Breast epithelium (tissue), 4 donors: ENCODE measurements around the gene SALL4. TPM values are rescaled to one million over a fixed set of nuclear protein-coding genes. Genes with fewer than 3 reads are reported as not detected.
"Not testable (repeated sequence)": the region's sequence is repeated elsewhere in the genome, so short reads cannot be mapped to it uniquely, and the experiment has no call there.

ENCODE experiments used
- DNase-seq, 2 donors: peaks; one replicate each; pipeline ENCODE4 v3.0.0-alpha.2; 2019; ENCODE audit warnings: low spot score in 2 of 2
- H3K27ac ChIP-seq, 2 donors: fragments of 200-600 bp; sonication (generic) in 1 of 2; one replicate each; pipeline ENCODE4 v1.5.1; 2016 to 2019; ENCODE audit warnings: mild to moderate bottlenecking in 1 of 2
- H3K27me3 ChIP-seq, 2 donors: fragments of 200-600 bp; sonication (generic) in 1 of 2; one replicate each; pipeline versions ENCODE4 v1.5.1 to v1.6.0; 2017 to 2019; ENCODE audit warnings: control low read depth in 1 of 2, mild to moderate bottlenecking in 1 of 2
- H3K36me3 ChIP-seq: fragments of 200-600 bp; one replicate; pipeline ENCODE4 v1.5.1; 2019
- H3K4me1 ChIP-seq, 2 donors: fragments of 200-600 bp; sonication (generic); one replicate each; pipeline ENCODE4 v1.5.1; 2016 to 2019; ENCODE audit warnings: control low read depth in 1 of 2
- H3K4me3 ChIP-seq, 3 donors: fragments of 200-600 bp; sonication (generic); 1 replicate in 2 of 3; 2 replicates in 1 of 3; pipeline ENCODE4 v1.5.1; 2016 to 2019; ENCODE audit warnings: mild to moderate bottlenecking in 3 of 3, moderate library complexity in 2 of 3
- H3K9me3 ChIP-seq, 2 donors: fragments of 200-600 bp; sonication (generic) in 1 of 2; one replicate each; pipeline ENCODE4 v1.5.1; 2016 to 2019; ENCODE audit warnings: control low read depth in 1 of 2
- POLR2A ChIP-seq: fragments of 450-650 bp; IDR thresholded peaks from one replicate; pipeline ENCODE4 v1.6.1; 2016; ENCODE audit warnings: antibody characterized with exemption, mild to moderate bottlenecking, moderate library complexity
- POLR2AphosphoS5 ChIP-seq, 3 donors: sonication (generic); formaldehyde crosslinking; IDR thresholded peaks; one replicate each; pipeline ENCODE4 v1.6.1; 2017; ENCODE audit warnings: antibody characterized with exemption in 3 of 3
- intact Hi-C: fragments of 100-400 bp; cut with DNase I; formaldehyde crosslinking; loops from one replicate; pipeline ENCODE4 v1.15.1; 2023; ENCODE audit warnings: low total_unique reads
- total RNA-seq, 3 donors: library from RNA; depleted of rRNA; stranded (reverse); fragments of >200 nt; gene quantifications; one replicate each; pipeline ENCODE4 v1.1.0, GENCODE V29; 2016
- TF ChIP-seq, protein P1 (sequence below), 3 donors: fragments of 450-650 bp; IDR thresholded peaks; one replicate each; pipeline ENCODE4 v1.5.1; 2016 to 2017; ENCODE audit warnings: antibody characterized with exemption in 3 of 3, mild to moderate bottlenecking in 3 of 3, moderate library complexity in 3 of 3

Gene SALL4
- total RNA-seq, 3 donors from 2014 or later: 0.29 to 0.33 (median 0.32) TPM

DNA sequence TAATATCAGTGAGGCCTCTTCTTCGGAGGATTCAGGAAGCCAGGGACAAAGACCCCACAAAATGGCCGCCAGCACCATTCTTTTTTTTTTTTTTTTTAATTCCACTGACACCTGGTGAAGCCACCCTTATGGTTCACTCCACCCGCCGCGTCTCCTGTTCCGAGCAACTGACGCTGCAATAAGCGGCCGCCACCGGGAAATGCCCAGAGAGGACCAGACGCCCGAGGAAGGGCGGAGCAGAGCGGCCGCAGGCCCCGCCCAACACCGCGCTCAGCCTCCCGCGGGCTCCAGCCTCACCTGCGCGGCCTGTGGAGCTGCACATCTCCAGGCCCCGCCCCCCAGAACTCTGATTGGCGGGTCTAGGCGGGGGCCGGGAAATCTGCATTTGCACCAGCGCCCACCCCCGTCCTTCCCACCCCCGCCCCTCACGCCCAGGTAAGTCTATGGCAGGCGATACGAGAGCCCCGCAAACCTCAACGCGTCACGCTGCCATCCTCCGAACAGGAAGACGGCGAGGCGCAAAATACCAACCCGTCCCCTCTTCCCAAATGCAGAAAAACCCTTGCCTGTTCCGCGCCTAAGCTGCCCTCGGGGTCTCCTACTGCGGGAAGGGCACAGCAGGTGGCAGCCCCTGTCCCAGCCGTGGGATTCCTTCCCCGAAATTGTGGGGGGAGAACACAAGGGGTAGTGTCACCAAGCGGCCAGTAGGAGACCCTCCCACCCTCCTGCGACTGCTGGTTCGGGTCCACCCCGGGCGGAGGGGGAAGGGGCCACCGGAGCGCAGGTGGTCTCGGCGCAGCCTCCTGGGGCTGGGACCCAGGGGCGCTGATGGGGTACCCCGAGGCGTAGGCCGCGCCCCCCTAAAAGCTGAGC is 35.1 kb downstream of the SALL4 start:
- intact Hi-C loops: no loop called here
- peak overlapping the region; percentile 74 to 87 (median 79) for H3K4me3 ChIP-seq
- peak; percentile 81 to 89 for DNase-seq

DNA sequence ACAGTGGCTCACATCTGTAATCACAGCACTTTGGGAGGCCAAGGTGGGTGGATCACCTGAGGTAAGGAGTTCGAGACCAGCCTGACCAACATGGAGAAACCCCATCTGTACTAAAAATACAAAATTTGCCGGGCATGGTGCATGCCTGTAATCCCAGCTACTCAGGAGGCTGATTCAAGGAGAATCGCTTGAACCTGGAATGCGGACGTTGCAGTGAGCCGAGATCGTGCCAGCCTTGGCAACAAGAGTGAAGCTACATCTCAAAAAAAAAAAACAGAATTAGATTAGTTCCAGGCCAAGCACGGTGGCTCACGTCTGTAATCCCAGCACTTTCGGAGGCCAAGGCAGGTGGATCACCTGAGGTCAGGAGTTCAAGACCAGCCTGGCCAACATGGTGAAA is 36.9 kb downstream of the SALL4 start:
- peak overlapping the region in 1 of 2 donors; percentile 46 for H3K27ac ChIP-seq
- H3K9me3 ChIP-seq, DNase-seq, H3K4me3 ChIP-seq, H3K27me3 ChIP-seq, intact Hi-C loops, H3K4me1 ChIP-seq, H3K36me3 ChIP-seq: not testable (repeated sequence)

More for the DNA sequence above, 35.1 kb downstream of the SALL4 start:
- H3K27ac ChIP-seq: peak overlapping the region; percentile 82 to 88
- TF ChIP-seq, protein P1, sequence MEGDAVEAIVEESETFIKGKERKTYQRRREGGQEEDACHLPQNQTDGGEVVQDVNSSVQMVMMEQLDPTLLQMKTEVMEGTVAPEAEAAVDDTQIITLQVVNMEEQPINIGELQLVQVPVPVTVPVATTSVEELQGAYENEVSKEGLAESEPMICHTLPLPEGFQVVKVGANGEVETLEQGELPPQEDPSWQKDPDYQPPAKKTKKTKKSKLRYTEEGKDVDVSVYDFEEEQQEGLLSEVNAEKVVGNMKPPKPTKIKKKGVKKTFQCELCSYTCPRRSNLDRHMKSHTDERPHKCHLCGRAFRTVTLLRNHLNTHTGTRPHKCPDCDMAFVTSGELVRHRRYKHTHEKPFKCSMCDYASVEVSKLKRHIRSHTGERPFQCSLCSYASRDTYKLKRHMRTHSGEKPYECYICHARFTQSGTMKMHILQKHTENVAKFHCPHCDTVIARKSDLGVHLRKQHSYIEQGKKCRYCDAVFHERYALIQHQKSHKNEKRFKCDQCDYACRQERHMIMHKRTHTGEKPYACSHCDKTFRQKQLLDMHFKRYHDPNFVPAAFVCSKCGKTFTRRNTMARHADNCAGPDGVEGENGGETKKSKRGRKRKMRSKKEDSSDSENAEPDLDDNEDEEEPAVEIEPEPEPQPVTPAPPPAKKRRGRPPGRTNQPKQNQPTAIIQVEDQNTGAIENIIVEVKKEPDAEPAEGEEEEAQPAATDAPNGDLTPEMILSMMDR (IDR thresholded peaks at IDR 0.05): peak; percentile 14 to 51 (median 28)
- TF ChIP-seq POLR2AphosphoS5 (IDR thresholded peaks at IDR 0.05): peak in 2 of 3 donors; percentile 5 to 35
- no peak for TF ChIP-seq POLR2A
- no peaks in the 10 kb centered on the region for H3K9me3 ChIP-seq
- no peaks in the 10 kb centered on the region for H3K27me3 ChIP-seq
- no peaks in the 10 kb centered on the region for H3K4me1 ChIP-seq
- H3K36me3 ChIP-seq: no peaks in the 10 kb centered on the region

DNA sequence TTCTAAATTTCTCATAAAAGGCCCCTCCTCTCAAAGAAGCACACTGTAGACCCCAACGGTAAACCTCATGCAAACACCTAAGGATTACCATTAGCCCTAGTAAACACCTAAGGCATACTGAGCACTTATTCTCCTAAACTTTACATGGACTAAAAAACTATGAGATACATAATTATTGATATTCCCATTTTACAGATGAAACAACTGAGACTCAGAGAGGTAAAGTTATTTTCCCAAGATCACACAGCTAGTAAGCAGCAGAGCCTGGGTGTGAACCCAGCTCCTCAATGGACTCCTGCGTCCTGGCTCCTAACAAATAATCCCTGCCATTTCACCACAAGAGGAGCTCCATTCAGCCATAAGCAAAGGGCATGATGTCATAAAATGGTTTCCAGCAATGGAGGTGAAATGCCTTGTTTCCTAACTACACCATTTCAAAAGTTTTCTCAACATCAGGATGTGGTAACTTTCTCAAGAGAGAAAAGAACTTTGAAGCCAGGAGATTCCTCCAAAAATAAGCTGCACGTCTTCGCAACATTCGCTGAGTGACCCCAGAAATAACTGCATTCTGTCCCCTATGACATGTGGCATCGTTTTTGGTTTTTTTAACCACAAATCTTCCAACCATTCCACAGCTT is 38.2 kb downstream of the SALL4 start:
- Histone ChIP-seq H3K4me3 (no peak overlapping the region), H3K27me3 (no peaks in the 10 kb centered on the region), H3K27ac (peak overlapping the region; percentile 13 to 46), H3K4me1 (no peaks in the 10 kb centered on the region), H3K9me3 (no peaks in the 10 kb centered on the region), H3K36me3 (no peaks in the 10 kb centered on the region)
- peak in 1 of 3 donors; percentile 13 for TF ChIP-seq POLR2AphosphoS5 (IDR thresholded peaks at IDR 0.05)
- TF ChIP-seq, protein P1 (IDR thresholded peaks at IDR 0.05): no peak
- no peak for TF ChIP-seq POLR2A
- no peak for DNase-seq
- intact Hi-C loops: no loop called here

DNA sequence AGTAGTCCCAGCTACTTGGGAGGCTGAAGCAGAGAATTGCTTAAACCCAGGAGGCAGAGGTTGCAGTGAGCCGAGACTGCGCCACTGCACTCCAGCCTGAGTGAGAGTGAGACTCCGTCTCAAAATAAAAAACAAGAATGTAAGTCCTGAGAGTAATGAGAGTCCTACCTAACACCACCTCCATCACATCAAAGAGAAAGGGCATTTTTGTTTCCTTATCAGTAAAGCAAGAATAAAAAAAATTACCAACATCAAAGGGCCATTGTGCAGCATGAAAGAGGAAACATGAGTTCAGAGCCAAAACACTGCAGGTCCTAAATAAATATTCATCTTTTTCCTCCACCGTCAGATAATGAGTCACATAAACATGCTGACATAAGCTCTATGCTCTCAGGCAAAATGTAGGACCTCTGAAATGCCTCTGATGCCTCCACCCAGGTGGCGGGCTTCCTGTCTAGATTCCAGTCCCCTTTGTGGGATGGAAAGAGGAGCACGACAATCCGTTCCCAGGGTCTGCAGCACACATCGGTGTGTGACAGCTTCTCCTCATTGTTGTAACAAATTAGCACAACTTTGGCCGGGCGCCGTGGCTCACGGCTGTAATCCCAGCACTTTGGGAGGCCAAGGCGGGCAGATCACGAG is 41.3 kb downstream of the SALL4 start:
- H3K4me3 ChIP-seq: no peak overlapping the region
- H3K27me3 ChIP-seq: no peaks in the 10 kb centered on the region
- intact Hi-C loops: no loop called here
- H3K27ac ChIP-seq: peak overlapping the region in 1 of 2 donors; percentile 10
- no peaks in the 10 kb centered on the region for H3K4me1 ChIP-seq
- DNase-seq: no peak
- no peaks in the 10 kb centered on the region for H3K36me3 ChIP-seq
- no peak for TF ChIP-seq POLR2AphosphoS5 (IDR thresholded peaks at IDR 0.05)
- TF ChIP-seq, protein P1 (IDR thresholded peaks at IDR 0.05): no peak
- TF ChIP-seq POLR2A: no peak
- no peaks in the 10 kb centered on the region for H3K9me3 ChIP-seq

DNA sequence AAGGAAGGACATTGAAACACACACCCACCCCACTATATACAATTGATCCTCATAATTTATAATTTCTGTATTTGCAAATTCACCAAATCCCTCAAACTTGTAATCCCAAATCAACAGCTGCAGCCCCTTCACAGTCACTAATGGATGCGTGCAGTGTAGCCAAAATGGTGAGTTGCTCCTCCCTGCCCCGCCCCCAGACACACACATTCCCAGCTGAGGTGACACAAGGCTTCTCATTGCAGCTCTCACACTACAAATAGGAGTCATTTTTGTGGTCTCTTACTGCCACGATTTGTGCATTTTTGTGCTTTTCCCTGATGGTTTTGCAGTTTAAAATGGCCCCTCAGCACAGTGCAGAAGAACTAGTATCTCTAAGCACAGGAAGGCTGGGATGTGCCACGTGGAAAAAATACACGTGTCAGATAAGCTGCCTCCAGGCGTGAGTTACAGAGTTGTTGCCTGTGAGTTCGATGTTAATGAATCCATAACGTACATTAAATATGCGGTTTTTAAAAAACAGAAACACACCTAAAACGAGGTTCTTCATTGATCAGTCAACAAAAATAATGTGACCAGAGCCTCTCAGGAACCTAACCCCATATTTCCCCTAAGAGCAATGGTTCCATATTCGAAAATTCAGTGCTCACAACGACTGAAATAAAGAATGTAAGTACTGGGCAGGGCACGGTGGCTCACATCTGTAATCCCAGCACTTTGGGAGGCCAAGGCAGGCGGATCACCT is 42.4 kb downstream of the SALL4 start:
- intact Hi-C loops: no loop called here
- Histone ChIP-seq H3K9me3 (no peaks in the 10 kb centered on the region), H3K27ac (no peak overlapping the region), H3K27me3 (no peaks in the 10 kb centered on the region), H3K4me3 (no peak overlapping the region), H3K36me3 (no peaks in the 10 kb centered on the region), H3K4me1 (no peaks in the 10 kb centered on the region)
- TF ChIP-seq POLR2A (no peak), POLR2AphosphoS5 (IDR thresholded peaks at IDR 0.05) (no peak)
- TF ChIP-seq, protein P1 (IDR thresholded peaks at IDR 0.05): no peak
- no peak for DNase-seq
